CD14-positive monocyte (primary cell): ENCODE data around the gene MIPOL1. TPM values are rescaled to one million over a fixed set of nuclear protein-coding genes. Genes with fewer than 3 reads are reported as not detected.

Source experiments
- DNase-seq, 3 donors: peaks; one replicate each; pipeline ENCODE4 v3.0.0-alpha.2; 2011 to 2022
- H2AFZ ChIP-seq: 2 replicates; pipeline ENCODE4 v1.6.0; 2012; ENCODE audit warnings: mild to moderate bottlenecking, low read depth, low read length, inconsistent platforms; ENCODE audit not compliant: insufficient read depth, poor library complexity, severe bottlenecking
- H3K27ac ChIP-seq, 2 donors: 1 replicate in 1 of 2; 2 replicates in 1 of 2; pipeline ENCODE4 v1.5.1; 2012 to 2013; ENCODE audit warnings: low read length in 2 of 2, control low read depth in 1 of 2, inconsistent platforms in 1 of 2, low read depth in 1 of 2, mild to moderate bottlenecking in 1 of 2
- H3K27me3 ChIP-seq, 2 donors: one replicate each; pipeline versions ENCODE4 v1.6.0 to v1.6.1; 2011 to 2013; ENCODE audit warnings: low read length in 2 of 2; ENCODE audit not compliant: control insufficient read depth in 2 of 2, insufficient read depth in 2 of 2
- H3K36me3 ChIP-seq, 2 donors: replicated peaks in 1 of 2; 1 replicate in 1 of 2; 2 replicates in 1 of 2; pipeline versions ENCODE4 v1.5.1 to v1.6.1; 2012 to 2013; ENCODE audit warnings: low read length in 2 of 2, control low read depth in 1 of 2, inconsistent platforms in 1 of 2, mild to moderate bottlenecking in 1 of 2; ENCODE audit not compliant: insufficient read depth in 2 of 2, control insufficient read depth in 1 of 2
- H3K4me1 ChIP-seq, 2 donors: 1 replicate in 1 of 2; 2 replicates in 1 of 2; pipeline versions ENCODE4 v1.5.1 to v1.6.1; 2012 to 2013; ENCODE audit warnings: low read length in 2 of 2, control low read depth in 1 of 2, inconsistent platforms in 1 of 2, mild to moderate bottlenecking in 1 of 2, moderate library complexity in 1 of 2; ENCODE audit not compliant: insufficient read depth in 2 of 2, control insufficient read depth in 1 of 2
- H3K4me2 ChIP-seq: replicated peaks from 2 replicates; pipeline ENCODE3; 2012; ENCODE audit warnings: low read length, moderate library complexity, mild to moderate bottlenecking; ENCODE audit not compliant: poor library complexity, severe bottlenecking; ENCODE audit errors: extremely low read depth
- H3K4me3 ChIP-seq, 3 experiments: fragments of 200-600 bp in 1 of 3; sonication (generic) in 1 of 3; replicated peaks in 1 of 3; 1 replicate in 2 of 3; 2 replicates in 1 of 3; pipeline ENCODE4 v1.5.1; 2011 to 2013; ENCODE audit warnings: low read length in 3 of 3, mild to moderate bottlenecking in 3 of 3, control low read depth in 2 of 3, low read depth in 2 of 3, inconsistent platforms in 1 of 3, moderate library complexity in 1 of 3
- H3K79me2 ChIP-seq: 2 replicates; pipeline ENCODE4 v1.6.0; 2012; ENCODE audit warnings: mild to moderate bottlenecking, control low read depth, inconsistent platforms, low read length, moderate library complexity; ENCODE audit not compliant: insufficient read depth
- H3K9ac ChIP-seq: 2 replicates; pipeline ENCODE4 v1.6.0; 2017; ENCODE audit warnings: low read length, mild to moderate bottlenecking; ENCODE audit not compliant: insufficient read depth, poor library complexity, severe bottlenecking
- H3K9me3 ChIP-seq, 2 donors: replicated peaks in 1 of 2; 1 replicate in 1 of 2; 2 replicates in 1 of 2; pipeline versions ENCODE4 v1.5.1 to v1.6.1; 2012 to 2013; ENCODE audit warnings: low read length in 2 of 2, control low read depth in 1 of 2; ENCODE audit not compliant: control insufficient read depth in 1 of 2, insufficient read depth in 1 of 2
- H4K20me1 ChIP-seq: 2 replicates; pipeline ENCODE4 v1.6.0; 2012; ENCODE audit warnings: mild to moderate bottlenecking, low read length, control low read depth, moderate library complexity; ENCODE audit not compliant: insufficient read depth
- H3K27ac Mint-ChIP-seq, 7 donors: one replicate each; pipeline ENCODE4 v1.8.0; 2020; ENCODE audit warnings: mild to moderate bottlenecking in 7 of 7, mixed read lengths in 7 of 7, moderate library complexity in 6 of 7, inconsistent platforms in 2 of 7
- H3K27me3 Mint-ChIP-seq, 3 donors: one replicate each; pipeline ENCODE4 v1.8.0; 2021 to 2022; ENCODE audit warnings: low read depth in 3 of 3, mild to moderate bottlenecking in 3 of 3, mixed read lengths in 3 of 3, moderate library complexity in 3 of 3, inconsistent platforms in 1 of 3
- H3K36me3 Mint-ChIP-seq, 2 donors: one replicate each; pipeline ENCODE4 v1.8.0; 2020; ENCODE audit warnings: mixed read lengths in 2 of 2, inconsistent platforms in 1 of 2, mild to moderate bottlenecking in 1 of 2
- H3K4me1 Mint-ChIP-seq: one replicate; pipeline ENCODE4 v1.8.0; 2020; ENCODE audit warnings: mild to moderate bottlenecking, mixed read lengths
- H3K4me3 Mint-ChIP-seq, 2 donors: one replicate each; pipeline ENCODE4 v1.8.0; 2020; ENCODE audit warnings: mild to moderate bottlenecking in 2 of 2, mixed read lengths in 2 of 2, moderate library complexity in 1 of 2
- H3K9me3 Mint-ChIP-seq, 7 donors: one replicate each; pipeline ENCODE4 v1.8.0; 2020 to 2022; ENCODE audit warnings: mixed read lengths in 7 of 7, mild to moderate bottlenecking in 6 of 7, moderate library complexity in 6 of 7, inconsistent platforms in 2 of 7
- WGBS: methylation state at CpG from one replicate; pipeline ENCODE4 v1.1.5; 2013; ENCODE audit warnings: missing lambda C conversion rate; ENCODE audit not compliant: insufficient coverage; 5-methylcytosine and 5-hydroxymethylcytosine counted together
- intact Hi-C, 2 donors: fragments of 100-400 bp; cut with micrococcal nuclease; formaldehyde crosslinking; loops; one replicate each; pipeline versions ENCODE4 v1.15.0 to v1.15.1; 2023
- polyA plus RNA-seq, 3 donors: library from polyadenylated mRNA; depleted of rRNA in 1 of 3; unstranded in 2 of 3; stranded (reverse) in 1 of 3; fragments of 300-500 nt in 2 of 3; fragments of >200 nt in 1 of 3; fragmentation: Illumina TruSeq in 2 of 3; gene quantifications; 1 replicate in 2 of 3; 2 replicates in 1 of 3; pipeline ENCODE4 v1.2.3, GENCODE V29; 2012 to 2021
- TF ChIP-seq, protein P1 (sequence below): fragments of 200-600 bp; IDR thresholded peaks from one replicate; pipeline ENCODE4 v1.8.0; 2022; ENCODE audit warnings: antibody characterized with exemption, mild to moderate bottlenecking

The MIPOL1 gene
- polyA plus RNA-seq, 3 donors = not detected

DNA sequence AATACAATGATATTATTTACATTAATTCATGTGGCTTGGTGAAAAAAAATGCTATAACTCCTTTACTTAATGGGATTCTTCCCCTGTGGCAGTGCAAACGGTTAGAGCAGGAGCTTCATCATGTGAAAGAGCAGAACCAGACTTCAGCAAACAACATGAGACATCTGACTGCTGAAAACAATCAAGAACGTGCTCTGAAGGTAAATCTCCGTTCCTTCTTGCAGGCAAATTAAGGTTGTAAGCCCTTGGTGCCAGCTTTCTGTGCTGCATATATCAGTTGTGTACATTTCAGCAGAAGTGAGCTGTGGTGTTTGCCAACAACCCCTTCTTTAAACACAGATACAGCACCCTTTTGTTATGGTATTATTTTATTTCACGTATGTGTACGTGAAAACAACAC is 171.7 kb downstream of the MIPOL1 start:
- Mint-ChIP-seq H3K27ac (no peak overlapping the region), H3K4me1 (no peaks in the 10 kb centered on the region), H3K36me3 (no peaks in the 10 kb centered on the region), H3K27me3 (peaks cover 0 to 3% (median 1%) of the 10 kb centered on the region in 3 donors), H3K9me3 (peaks cover 1 to 11% (median 4%) of the 10 kb centered on the region in 7 donors), H3K4me3 (no peak overlapping the region)
- Histone ChIP-seq H2AFZ (no peak overlapping the region), H3K27me3 (no peaks in the 10 kb centered on the region), H3K4me1 (no peaks in the 10 kb centered on the region), H3K79me2 (no peaks in the 10 kb centered on the region), H3K4me2 (no peak overlapping the region), H3K27ac (no peak overlapping the region), H3K9me3 (no peaks in the 10 kb centered on the region), H4K20me1 (no peaks in the 10 kb centered on the region), H3K4me3 (no peak overlapping the region), H3K36me3 (no peaks in the 10 kb centered on the region), H3K9ac (no peak overlapping the region)
- WGBS = 100% methylated on average over 2 of the region's 5 CpGs
- DNase-seq = no peak
- TF ChIP-seq, protein P1, sequence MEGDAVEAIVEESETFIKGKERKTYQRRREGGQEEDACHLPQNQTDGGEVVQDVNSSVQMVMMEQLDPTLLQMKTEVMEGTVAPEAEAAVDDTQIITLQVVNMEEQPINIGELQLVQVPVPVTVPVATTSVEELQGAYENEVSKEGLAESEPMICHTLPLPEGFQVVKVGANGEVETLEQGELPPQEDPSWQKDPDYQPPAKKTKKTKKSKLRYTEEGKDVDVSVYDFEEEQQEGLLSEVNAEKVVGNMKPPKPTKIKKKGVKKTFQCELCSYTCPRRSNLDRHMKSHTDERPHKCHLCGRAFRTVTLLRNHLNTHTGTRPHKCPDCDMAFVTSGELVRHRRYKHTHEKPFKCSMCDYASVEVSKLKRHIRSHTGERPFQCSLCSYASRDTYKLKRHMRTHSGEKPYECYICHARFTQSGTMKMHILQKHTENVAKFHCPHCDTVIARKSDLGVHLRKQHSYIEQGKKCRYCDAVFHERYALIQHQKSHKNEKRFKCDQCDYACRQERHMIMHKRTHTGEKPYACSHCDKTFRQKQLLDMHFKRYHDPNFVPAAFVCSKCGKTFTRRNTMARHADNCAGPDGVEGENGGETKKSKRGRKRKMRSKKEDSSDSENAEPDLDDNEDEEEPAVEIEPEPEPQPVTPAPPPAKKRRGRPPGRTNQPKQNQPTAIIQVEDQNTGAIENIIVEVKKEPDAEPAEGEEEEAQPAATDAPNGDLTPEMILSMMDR = no peak
- intact Hi-C loops = no loop called here

DNA sequence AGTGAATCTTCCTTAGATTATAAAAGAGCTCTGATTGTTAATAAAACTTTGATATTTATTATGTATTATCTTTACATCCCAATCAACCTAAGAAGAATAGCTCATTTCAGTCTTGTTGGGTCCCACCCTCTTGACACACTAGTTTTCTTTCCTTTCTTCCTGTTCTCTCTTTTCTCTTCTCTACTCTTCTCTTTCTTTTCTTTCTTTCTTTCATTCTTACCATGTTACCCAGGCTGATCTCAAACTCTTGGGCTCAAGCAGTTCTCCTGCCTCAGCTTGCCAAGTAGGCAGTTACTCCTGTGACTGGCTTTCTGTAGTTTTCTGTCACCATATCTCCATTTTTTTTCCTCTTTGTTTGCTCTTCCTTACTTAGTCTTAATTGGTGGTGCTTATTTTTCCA is 177.8 kb downstream of the MIPOL1 start:
- no peaks in the 10 kb centered on the region for H3K27me3 ChIP-seq
- H3K4me3 ChIP-seq = no peak overlapping the region
- no peaks in the 10 kb centered on the region for H3K79me2 ChIP-seq
- peaks cover 0 to 3% of the 10 kb centered on the region in 2 donors for H3K9me3 ChIP-seq
- Mint-ChIP-seq H3K27ac (no peak overlapping the region), H3K4me3 (no peak overlapping the region), H3K27me3 (peaks cover 0 to 3% (median 1%) of the 10 kb centered on the region in 3 donors), H3K4me1 (no peaks in the 10 kb centered on the region), H3K9me3 (peaks cover 0 to 9% (median 2%) of the 10 kb centered on the region in 7 donors), H3K36me3 (no peaks in the 10 kb centered on the region)
- intact Hi-C loops = no loop called here
- no peak overlapping the region for H3K4me2 ChIP-seq
- no peak overlapping the region for H3K9ac ChIP-seq
- TF ChIP-seq, protein P1 = no peak
- H3K36me3 ChIP-seq = no peaks in the 10 kb centered on the region
- H2AFZ ChIP-seq = no peak overlapping the region
- no peaks in the 10 kb centered on the region for H3K4me1 ChIP-seq
- H4K20me1 ChIP-seq = no peaks in the 10 kb centered on the region
- no peak overlapping the region for H3K27ac ChIP-seq
- DNase-seq = no peak
